Astrocyte of the spinal cord (primary cell): ENCODE measurements around the gene TBC1D22A.

Experiments
- DNase-seq: peaks from one replicate; pipeline ENCODE4 v3.0.0; 2011; ENCODE audit warnings: low read depth, low spot score
- H3K4me3 ChIP-seq: 2 replicates; pipeline ENCODE4 v1.5.1; 2011; ENCODE audit warnings: low read depth, mild to moderate bottlenecking, low read length, moderate library complexity
- in situ Hi-C: cut with HindIII; loops from 2 replicates; pipeline ENCODE4 v1.10.0; 2017; ENCODE audit warnings: low sequenced_read_pairs
- TF ChIP-seq, protein P1 (sequence below): IDR thresholded peaks from 2 replicates; pipeline ENCODE4 v1.5.1; 2012; ENCODE audit warnings: low read depth, mild to moderate bottlenecking, low read length, inconsistent platforms

TBC1D22A gene

GRCh38 chr22:47019012-47019790, 256.8 kb downstream of the TBC1D22A start:
- in situ Hi-C loops: no loop called here
- TF ChIP-seq, protein P1, sequence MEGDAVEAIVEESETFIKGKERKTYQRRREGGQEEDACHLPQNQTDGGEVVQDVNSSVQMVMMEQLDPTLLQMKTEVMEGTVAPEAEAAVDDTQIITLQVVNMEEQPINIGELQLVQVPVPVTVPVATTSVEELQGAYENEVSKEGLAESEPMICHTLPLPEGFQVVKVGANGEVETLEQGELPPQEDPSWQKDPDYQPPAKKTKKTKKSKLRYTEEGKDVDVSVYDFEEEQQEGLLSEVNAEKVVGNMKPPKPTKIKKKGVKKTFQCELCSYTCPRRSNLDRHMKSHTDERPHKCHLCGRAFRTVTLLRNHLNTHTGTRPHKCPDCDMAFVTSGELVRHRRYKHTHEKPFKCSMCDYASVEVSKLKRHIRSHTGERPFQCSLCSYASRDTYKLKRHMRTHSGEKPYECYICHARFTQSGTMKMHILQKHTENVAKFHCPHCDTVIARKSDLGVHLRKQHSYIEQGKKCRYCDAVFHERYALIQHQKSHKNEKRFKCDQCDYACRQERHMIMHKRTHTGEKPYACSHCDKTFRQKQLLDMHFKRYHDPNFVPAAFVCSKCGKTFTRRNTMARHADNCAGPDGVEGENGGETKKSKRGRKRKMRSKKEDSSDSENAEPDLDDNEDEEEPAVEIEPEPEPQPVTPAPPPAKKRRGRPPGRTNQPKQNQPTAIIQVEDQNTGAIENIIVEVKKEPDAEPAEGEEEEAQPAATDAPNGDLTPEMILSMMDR: no peak
- H3K4me3 ChIP-seq: no peak overlapping the region
- no peak for DNase-seq

DNA sequence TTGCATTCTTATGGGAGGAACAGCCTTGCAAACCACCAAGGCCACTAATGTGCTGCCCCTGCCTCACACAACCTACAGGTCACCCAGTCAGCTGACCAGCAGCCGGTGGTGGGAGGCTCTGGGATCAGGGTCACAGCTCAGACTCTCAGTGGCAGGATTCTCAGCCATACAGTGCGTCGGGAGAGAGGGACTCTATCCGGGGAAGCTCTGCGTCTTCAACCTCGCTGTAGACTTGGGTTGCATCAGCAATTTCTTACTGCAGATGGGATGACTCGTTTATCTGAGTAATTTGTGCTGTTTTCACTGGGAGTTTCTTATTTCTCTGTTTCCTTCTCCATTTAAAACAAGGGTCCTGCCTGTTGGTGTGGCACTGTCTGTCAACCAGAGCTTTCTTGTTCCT, 257.7 kb downstream of the TBC1D22A start:
- in situ Hi-C loops: no loop called here
- no peak overlapping the region for H3K4me3 ChIP-seq
- TF ChIP-seq, protein P1: no peak
- DNase-seq: no peak

DNA sequence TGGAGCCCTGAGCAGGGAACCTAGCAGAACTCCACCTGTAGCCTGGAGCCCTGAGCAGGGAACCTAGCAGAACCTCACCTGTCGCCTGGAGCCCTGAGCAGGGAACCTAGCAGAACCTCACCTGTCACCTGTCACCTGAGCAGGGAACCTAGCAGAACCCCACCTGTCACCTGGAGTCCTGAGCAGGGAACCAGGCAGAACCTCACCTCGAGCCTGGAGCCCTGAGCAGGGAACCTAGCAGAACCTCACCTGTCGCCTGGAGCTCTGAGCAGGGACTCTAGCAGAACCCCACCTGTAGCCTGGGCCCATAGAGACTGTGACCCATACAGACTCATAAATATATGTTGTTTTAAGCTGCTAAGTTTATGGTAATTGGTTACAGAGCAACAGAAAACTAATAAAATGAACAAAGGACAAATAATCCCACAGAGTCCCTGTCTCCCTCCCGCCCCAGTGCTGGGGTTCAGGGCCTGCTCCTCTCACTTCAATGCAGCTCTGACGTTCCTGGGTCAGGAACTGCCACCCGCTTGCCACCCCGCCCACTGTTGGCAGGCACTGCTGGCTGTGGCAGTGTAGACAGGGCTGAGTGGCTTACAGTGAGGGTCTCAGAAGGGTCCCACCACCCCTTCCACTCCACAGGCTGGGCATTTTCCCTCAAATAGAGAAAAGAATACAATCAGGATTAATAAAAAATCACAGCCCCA, 259.1 kb downstream of the TBC1D22A start:
- in situ Hi-C loops: no loop called here

DNA sequence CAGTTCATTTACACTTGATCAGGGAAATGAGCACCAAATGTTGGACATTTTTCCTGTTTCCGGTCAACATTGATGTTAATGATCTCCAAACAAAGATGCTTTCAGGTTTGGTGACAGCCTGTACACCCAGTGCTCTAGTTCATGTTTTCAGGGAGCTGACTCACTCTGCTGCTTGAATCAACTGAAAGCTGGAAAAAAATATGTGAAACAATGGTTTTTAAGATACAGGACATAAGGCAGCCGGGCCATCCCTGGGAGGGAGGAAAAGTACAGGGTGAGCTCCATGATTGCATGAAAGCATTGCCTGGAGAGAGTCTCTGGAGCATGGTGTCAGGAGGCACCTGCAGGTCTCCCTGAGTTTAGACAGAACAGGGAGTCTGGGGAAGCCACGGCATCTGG, 259.6 kb downstream of the TBC1D22A start:
- no peak overlapping the region for H3K4me3 ChIP-seq
- TF ChIP-seq, protein P1: no peak
- no peak for DNase-seq
- in situ Hi-C loops: no loop called here

More for the DNA sequence above, 259.1 kb downstream of the TBC1D22A start:
- no peak for DNase-seq
- H3K4me3 ChIP-seq: no peak overlapping the region
- TF ChIP-seq, protein P1: no peak

GRCh38 chr22:47022475-47022874, 260.0 kb downstream of the TBC1D22A start:
- no peak for DNase-seq
- TF ChIP-seq, protein P1: no peak
- no peak overlapping the region for H3K4me3 ChIP-seq
- in situ Hi-C loops: no loop called here

GRCh38 chr22:47023871-47024270, 261.4 kb downstream of the TBC1D22A start:
- TF ChIP-seq, protein P1: no peak
- no peak for DNase-seq
- in situ Hi-C loops: no loop called here
- no peak overlapping the region for H3K4me3 ChIP-seq
